ENCODE data around the gene CILP.

DNA sequence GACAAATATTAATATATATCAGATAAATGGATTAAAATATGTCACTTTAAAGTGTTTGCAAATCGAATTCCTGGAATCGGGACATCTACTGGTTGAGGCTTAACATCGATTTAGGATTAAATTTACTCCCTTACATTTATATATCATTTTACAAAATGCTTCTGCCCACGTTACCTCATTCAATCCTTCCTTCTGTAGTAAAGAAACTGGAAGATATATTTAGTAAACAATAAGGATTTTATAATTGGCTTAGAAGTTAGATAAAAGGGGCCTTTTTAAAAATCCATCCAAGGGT, 27.5 kb downstream of the CILP start:
- TF ChIP-seq, protein P1, sequence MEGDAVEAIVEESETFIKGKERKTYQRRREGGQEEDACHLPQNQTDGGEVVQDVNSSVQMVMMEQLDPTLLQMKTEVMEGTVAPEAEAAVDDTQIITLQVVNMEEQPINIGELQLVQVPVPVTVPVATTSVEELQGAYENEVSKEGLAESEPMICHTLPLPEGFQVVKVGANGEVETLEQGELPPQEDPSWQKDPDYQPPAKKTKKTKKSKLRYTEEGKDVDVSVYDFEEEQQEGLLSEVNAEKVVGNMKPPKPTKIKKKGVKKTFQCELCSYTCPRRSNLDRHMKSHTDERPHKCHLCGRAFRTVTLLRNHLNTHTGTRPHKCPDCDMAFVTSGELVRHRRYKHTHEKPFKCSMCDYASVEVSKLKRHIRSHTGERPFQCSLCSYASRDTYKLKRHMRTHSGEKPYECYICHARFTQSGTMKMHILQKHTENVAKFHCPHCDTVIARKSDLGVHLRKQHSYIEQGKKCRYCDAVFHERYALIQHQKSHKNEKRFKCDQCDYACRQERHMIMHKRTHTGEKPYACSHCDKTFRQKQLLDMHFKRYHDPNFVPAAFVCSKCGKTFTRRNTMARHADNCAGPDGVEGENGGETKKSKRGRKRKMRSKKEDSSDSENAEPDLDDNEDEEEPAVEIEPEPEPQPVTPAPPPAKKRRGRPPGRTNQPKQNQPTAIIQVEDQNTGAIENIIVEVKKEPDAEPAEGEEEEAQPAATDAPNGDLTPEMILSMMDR (IDR thresholded peaks at IDR 0.05; ENCODE audit: insufficient read depth, low read length, poor library complexity, severe bottlenecking): no peak
- TF ChIP-seq EZH2phosphoT487 (conservative IDR thresholded peaks at IDR 0.05; ENCODE audit: low read length): no peak

Measured in SU-DHL-6 (cell line).